Stimulated activated CD4-positive, alpha-beta T cell treated with anti-CD3 and anti-CD28 coated beads, Interleukin-15, amount 100 ng/mL, for 24 hours (primary cell): Measurements from ENCODE around the gene ACTL8.
A peak's percentile ranks its signal among the peaks of the same experiment; 100 is the strongest.

Experiments
- DNase-seq: peaks from one replicate; pipeline ENCODE4 v3.0.0-alpha.2; 2020

Gene ACTL8

GRCh38 chr1:17810668-17811067, 55.5 kb downstream of the ACTL8 start:
- DNase-seq = no peak

DNA sequence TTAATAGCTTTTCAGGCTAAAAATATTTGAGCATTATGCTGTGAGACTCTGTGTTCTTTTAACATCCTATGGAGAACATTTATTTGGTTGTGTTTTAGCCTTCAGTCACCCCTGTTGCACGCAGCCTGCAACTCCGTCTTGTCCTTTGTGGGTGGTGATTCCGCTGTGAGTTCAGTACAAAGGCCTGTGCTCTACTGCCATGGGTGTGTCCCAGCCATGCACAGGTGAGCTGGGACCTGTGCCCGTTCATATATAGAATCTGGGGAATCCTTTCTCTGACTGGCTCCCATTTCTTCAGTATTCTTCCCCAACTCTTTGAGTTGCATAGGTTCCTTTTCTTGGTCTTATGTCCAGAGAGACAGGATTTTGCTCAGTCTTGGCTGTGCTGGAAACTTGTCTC, 61.4 kb downstream of the ACTL8 start:
- no peak for DNase-seq

DNA sequence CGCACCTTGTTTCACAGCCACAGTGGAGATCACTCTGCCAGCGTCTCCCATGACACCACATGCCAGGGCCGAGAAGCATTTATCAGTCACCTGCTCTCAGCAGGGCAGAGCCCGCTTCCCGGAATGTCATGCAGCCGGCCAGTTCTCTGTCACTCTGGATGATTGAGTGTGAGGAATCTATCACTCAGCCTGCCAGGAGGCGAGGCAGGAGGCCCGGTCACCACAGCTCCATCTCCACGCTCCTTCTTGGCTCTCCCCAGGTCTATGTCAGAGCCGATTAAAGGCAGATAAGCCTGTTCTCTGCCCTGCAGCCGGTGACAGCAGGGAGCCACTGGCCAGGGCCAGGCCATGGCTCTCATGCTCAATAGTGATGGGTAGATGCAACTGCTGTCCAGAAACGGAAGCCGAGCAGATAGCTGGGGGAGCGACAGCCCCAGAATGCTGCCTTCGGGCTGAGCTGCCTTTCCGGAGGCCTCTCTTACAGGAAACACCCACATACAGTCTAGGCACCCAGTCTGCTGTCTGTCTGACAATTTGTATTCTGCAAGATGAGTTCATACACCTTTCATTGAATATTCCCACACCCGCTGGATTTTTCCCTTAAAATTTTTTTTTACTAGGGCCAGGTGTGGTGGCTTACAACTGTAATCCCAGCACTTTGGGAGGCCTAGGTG, 64.1 kb downstream of the ACTL8 start:
- DNase-seq = no peak

DNA sequence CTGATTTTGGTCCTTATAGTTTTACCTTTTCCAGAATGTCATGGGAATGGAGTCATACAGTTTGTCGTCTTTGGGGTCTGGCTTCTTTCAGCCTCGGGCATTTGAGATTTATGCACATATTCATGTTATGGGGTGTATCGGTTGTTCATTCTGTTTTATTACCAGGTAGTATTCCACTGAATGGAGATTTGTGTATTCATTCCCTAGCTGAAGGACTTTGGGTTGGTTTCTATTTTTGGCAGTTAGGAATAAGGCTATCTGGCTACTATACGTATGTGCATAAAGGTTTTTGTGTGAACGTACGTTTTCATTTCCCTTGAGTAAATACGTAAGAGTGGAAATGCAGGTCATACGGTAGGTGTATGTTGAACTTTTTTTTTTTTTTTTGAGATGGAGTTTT, 65.1 kb downstream of the ACTL8 start:
- no peak for DNase-seq

GRCh38 chr1:17822741-17823426, 67.8 kb downstream of the ACTL8 start:
- no peak for DNase-seq

- DNase-seq = no peak
Observed at GRCh38 chr1:17825273-17826164, 70.4 kb downstream of the ACTL8 start.

DNA sequence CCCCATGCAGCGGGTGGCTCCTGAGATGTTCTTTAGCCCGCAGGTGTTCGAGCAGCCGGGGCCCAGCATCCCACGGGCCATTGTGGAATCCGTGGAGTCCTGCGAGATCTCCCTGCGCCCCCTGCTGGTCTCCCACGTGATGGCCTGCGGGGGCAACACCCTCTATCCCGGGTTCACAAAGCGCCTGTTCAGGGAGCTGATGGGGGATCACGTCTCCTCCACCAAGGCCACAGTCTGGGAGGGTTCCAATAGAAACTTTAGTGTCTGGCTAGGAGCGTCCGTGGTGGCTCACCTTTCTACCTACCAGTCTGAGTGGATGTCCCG, 71.0 kb downstream of the ACTL8 start:
- peak; percentile 58 for DNase-seq

DNA sequence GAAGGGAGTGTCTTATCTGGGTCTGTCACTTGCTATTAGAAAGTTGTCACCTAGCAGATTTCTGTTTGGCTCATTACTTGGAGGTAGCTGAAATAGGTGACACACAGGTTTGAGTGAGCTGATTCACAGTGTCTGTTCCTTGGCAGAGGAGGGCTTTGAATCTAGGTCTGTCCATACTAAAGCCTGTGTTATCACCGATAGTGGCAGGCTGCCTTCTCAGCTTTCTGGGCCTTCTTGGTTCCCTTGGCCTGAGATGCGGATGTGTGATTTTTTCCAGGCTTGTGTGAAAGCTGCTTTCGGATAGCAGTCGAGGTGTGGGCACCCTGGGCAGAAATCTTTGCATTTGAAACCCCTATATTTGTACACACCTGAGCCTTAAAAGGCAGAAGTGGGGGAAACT, 73.9 kb downstream of the ACTL8 start:
- no peak for DNase-seq

GRCh38 chr1:17829579-17829978, 74.4 kb downstream of the ACTL8 start:
- no peak for DNase-seq

- DNase-seq = peak; percentile 11
Observed at GRCh38 chr1:17831597-17831996, 76.5 kb downstream of the ACTL8 start.

GRCh38 chr1:17833661-17834501, 78.7 kb downstream of the ACTL8 start:
- no peak for DNase-seq

DNA sequence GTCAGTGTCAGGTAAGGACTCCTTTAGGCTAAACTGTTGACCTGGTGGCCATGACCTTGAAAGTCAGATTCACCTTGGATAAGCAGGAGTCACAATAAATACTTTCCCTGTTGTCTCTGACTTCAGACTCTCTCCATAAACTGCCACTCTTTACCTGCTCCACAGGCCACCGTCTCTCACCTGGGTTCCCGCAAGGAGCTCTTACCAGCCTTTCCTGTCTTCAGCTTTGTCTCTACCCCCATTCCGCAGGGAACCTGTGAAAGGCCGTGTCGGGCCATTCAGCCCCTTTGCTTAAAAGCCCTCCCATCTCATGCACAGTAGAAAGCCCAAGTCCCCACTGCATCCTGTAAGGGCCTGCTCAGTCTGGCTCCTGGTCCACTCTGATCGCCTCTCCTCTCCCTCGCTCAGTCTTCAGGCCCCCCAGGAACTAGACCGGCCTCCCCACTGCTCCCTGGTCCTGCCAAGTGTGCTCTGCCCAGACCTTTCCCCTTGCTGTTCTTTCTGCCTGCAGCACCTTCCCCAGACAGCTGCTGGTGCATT, 79.5 kb downstream of the ACTL8 start:
- DNase-seq = no peak

DNA sequence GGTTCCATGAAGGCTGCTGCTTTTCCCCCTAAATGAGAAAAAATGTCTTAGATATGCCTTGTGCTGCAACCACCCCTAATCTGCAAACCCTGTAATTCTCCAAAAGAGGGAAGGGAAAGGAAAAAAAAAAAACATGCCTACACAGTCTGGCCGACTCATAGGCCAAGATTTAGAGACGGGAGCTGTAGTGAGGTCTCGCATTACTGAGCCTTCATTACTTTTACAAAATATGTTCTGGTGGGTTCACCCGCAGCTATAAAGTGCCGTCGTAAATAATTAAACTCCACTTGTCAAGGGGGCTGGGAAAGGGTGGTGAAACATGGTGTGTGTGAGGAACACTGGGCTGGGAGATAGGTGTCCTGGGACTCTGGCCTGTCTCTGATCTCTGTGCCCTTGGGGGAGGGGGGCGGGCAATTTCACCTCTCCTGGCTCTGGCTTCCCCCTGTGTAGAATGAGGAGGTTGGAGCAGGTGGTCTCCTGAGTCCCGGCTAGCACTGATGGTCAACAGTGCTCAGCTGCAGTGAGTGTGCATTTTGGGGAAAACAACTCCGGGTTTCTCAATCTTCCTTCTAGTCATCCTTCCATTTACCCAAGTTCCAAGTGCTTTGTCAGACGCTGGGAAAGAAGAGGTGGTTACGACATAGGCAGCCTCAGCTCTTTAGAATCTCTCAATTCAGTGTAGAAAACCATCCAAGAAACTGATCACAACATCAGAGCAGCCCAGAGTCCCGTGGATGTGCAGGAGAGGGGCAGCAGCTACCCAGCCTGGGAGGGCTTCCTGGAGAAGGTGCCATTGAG, 82.3 kb downstream of the ACTL8 start:
- no peak for DNase-seq

DNA sequence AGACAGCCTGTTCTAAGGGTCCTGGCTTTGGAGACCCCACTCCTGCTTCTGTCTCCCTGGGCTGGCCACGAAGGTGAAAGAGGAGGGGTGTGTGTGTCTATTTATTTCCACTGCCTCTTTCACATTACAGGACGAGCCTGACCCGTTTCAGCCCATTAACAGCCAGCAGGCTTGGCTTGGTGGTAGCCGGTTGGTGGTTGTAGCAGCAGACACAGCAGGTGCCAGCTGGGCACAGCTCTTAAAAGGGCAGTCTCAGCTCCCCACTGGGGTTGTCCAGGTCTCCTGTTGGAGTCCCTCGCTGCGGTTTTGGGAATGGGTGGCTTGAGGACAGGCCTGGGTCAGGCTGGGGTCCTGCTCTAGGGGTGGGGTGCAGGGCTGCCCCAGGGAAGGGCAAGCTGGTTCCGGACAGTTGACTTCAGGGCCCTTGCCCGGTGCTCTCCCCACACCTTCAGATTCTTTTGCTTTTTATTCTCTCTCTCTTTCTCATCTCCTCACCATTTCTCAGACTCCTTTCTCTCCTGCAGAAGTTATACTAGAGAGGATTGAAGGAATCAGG, 84.6 kb downstream of the ACTL8 start:
- DNase-seq = no peak

DNA sequence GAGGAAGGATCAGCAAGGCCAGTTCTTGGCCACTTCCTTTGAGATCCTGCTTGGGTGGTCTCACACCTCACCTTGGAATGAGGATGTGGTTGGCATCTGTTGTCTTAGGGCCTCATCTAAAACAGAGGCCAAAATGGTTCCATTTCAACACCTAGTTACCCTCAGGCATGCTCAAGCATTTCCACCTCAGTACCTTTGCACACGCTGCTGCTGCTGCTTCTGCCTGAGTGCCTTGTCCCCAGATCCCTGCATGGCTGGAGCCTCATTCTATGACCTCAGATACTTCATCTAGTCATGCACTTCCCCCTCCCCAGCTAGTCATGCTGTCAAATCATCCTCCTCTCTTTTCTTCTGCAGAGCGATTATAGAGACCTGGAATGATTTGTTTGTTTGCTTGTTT, 86.8 kb downstream of the ACTL8 start:
- no peak for DNase-seq

GRCh38 chr1:17842686-17843085, 87.6 kb downstream of the ACTL8 start:
- no peak for DNase-seq

DNA sequence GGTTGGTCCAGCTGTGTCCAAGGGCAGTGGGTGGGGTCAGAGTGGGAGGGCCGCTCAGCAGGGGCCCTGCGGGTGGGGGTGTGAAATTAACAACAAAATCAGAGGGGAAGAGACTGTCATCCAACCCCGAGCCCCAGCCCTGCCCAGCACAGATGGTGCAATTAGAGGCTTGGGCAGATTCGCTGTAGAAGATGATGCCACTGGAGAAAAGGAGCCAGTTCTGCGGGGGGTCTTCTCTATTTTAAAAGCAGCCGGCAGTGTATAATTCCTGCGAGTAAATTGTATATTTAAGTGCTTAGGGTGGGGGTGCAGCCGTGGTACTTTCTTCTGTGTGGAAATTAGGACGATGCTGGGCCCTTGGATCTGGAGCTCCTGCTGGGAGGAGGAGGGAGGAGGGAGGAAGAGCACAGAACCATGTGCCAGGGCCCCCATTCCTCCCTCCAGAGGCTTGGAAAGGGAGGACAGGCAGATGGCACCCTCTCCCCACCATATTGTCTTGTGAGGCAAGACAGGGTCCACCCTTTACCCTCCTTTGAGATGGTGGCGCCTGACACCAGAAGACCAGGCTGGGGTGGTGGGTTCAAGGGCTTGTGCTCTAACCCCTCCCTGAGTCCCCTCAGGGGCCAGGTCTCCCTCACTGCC, 89.2 kb downstream of the ACTL8 start:
- no peak for DNase-seq

- no peak for DNase-seq
Observed at GRCh38 chr1:17845583-17845982, 90.5 kb downstream of the ACTL8 start.

GRCh38 chr1:17846341-17846740, 91.2 kb downstream of the ACTL8 start:
- no peak for DNase-seq

DNA sequence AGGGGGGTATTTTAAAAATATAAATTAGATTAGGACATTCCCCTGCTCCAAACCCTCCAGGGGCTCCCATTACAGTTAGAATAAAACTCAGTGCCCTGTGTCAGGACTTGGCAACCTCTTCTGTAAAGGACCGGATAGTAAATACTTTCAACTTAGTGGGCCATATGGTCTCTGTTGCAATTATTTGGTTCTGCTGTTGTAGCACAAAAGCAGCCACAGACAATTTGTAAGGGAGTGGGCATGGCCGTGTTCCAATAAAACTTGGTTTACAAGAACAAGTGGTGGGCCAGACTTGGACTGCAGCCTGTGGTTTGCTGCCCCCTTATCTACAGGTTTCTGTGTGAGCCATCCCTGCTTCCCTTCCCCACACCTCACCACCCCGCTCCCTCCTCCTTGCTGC, 92.0 kb downstream of the ACTL8 start:
- no peak for DNase-seq

GRCh38 chr1:17849216-17849615, 94.1 kb downstream of the ACTL8 start:
- DNase-seq = no peak
